Uterus (tissue), 2 donors: ENCODE data around the gene FAM53B.

Experiments
- CTCF ChIP-seq, 4 experiments: fragments of 200-600 bp in 2 of 4; fragments of 450-650 bp in 2 of 4; sonication (generic) in 2 of 4; IDR thresholded peaks; one replicate each; pipeline ENCODE4 v1.5.1; 2016 to 2019; ENCODE audit warnings: antibody characterized with exemption in 4 of 4, mild to moderate bottlenecking in 2 of 4, moderate library complexity in 1 of 4
- POLR2A ChIP-seq, 2 donors: fragments of 450-650 bp; IDR thresholded peaks; one replicate each; pipeline ENCODE4 v1.6.1; 2016; ENCODE audit warnings: antibody characterized with exemption in 2 of 2, mild to moderate bottlenecking in 1 of 2, moderate library complexity in 1 of 2

GRCh38 chr10:124693396-124693795, 50.8 kb downstream of the FAM53B start:
- TF ChIP-seq CTCF (IDR thresholded peaks at IDR 0.05) (no peak), POLR2A (IDR thresholded peaks at IDR 0.05) (no peak)
